OCI-LY3 (cell line): Measurements from ENCODE around the gene TFF3.

Experiments
- H2AFZ ChIP-seq: fragments of 200-600, 300-600 bp; shearing (Covaris generic); 2 replicates; pipeline ENCODE4 v1.6.0; 2014; ENCODE audit warnings: antibody characterized with exemption, low read depth, low read length
- H3K27ac ChIP-seq: fragments of 200-600, 300-600 bp; sonication (generic); 2 replicates; pipeline ENCODE4 v1.5.1; 2014; ENCODE audit warnings: mild to moderate bottlenecking, low read length, moderate library complexity, mixed read lengths
- H3K27me3 ChIP-seq: fragments of 200-600, 300-600 bp; sonication (generic); 2 replicates; pipeline ENCODE4 v1.6.1; 2014; ENCODE audit warnings: low read depth, low read length, mixed read lengths
- H3K36me3 ChIP-seq: fragments of 200-600, 300-600 bp; sonication (generic); replicated peaks from 2 replicates; pipeline ENCODE3; 2014; ENCODE audit warnings: low read depth, low read length, mixed read lengths
- H3K4me1 ChIP-seq: fragments of 300-600, 200-600 bp; sonication (generic); 2 replicates; pipeline ENCODE4 v1.6.1; 2014; ENCODE audit warnings: low read length, mixed read lengths
- H3K4me2 ChIP-seq: fragments of 200-600, 300-600 bp; sonication (generic); 2 replicates; pipeline ENCODE4 v1.6.1; 2014; ENCODE audit warnings: low read length, mixed read lengths
- H3K4me3 ChIP-seq: fragments of 300-600, 200-600 bp; sonication (generic); 2 replicates; pipeline ENCODE4 v1.5.1; 2014; ENCODE audit warnings: antibody characterized with exemption, mild to moderate bottlenecking, low read length, moderate library complexity
- H3K79me2 ChIP-seq: fragments of 300-600, 200-600 bp; shearing (Covaris generic); 2 replicates; pipeline ENCODE4 v1.6.1; 2014; ENCODE audit warnings: mild to moderate bottlenecking, low read length, mixed read lengths
- H3K9ac ChIP-seq: fragments of 300-600, 200-600 bp; shearing (Covaris generic); 2 replicates; pipeline ENCODE4 v1.6.0; 2014; ENCODE audit warnings: mild to moderate bottlenecking, low read length, moderate library complexity
- H3K9me3 ChIP-seq: fragments of 200-600, 300-600 bp; shearing (Covaris generic); 2 replicates; pipeline ENCODE4 v1.6.1; 2014; ENCODE audit warnings: low read length, mixed read lengths; ENCODE audit not compliant: insufficient read depth
- H4K20me1 ChIP-seq: fragments of 200-600, 300-600 bp; sonication (generic); 2 replicates; pipeline ENCODE4 v1.6.1; 2016; ENCODE audit warnings: low read length, mixed read lengths; ENCODE audit not compliant: insufficient read depth
- EZH2phosphoT487 ChIP-seq: fragments of 200-600 bp; shearing (Covaris generic); IDR thresholded peaks from 2 replicates; pipeline ENCODE4 v1.6.1; 2018; ENCODE audit warnings: antibody characterized with exemption, mixed run types, low read depth
- TF ChIP-seq, protein P1 (sequence below): fragments of 200-600, 300-600 bp; sonication (generic); IDR thresholded peaks from 2 replicates; pipeline ENCODE4 v1.5.1; 2014; ENCODE audit warnings: antibody characterized with exemption, low read length, low read depth

Gene TFF3

GRCh38 chr21:42343556-42343955, 28.3 kb upstream of the TFF3 start:
- Histone ChIP-seq H3K4me2 (no peak overlapping the region), H3K27me3 (no peaks in the 10 kb centered on the region), H3K36me3 (no peaks in the 10 kb centered on the region), H4K20me1 (no peaks in the 10 kb centered on the region), H3K79me2 (no peaks in the 10 kb centered on the region), H3K4me1 (peaks cover 11% of the 10 kb centered on the region), H3K27ac (no peak overlapping the region), H2AFZ (no peak overlapping the region), H3K4me3 (no peak overlapping the region), H3K9ac (no peak overlapping the region), H3K9me3 (no peaks in the 10 kb centered on the region)
- TF ChIP-seq, protein P1, sequence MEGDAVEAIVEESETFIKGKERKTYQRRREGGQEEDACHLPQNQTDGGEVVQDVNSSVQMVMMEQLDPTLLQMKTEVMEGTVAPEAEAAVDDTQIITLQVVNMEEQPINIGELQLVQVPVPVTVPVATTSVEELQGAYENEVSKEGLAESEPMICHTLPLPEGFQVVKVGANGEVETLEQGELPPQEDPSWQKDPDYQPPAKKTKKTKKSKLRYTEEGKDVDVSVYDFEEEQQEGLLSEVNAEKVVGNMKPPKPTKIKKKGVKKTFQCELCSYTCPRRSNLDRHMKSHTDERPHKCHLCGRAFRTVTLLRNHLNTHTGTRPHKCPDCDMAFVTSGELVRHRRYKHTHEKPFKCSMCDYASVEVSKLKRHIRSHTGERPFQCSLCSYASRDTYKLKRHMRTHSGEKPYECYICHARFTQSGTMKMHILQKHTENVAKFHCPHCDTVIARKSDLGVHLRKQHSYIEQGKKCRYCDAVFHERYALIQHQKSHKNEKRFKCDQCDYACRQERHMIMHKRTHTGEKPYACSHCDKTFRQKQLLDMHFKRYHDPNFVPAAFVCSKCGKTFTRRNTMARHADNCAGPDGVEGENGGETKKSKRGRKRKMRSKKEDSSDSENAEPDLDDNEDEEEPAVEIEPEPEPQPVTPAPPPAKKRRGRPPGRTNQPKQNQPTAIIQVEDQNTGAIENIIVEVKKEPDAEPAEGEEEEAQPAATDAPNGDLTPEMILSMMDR: no peak
- TF ChIP-seq EZH2phosphoT487: no peak

DNA sequence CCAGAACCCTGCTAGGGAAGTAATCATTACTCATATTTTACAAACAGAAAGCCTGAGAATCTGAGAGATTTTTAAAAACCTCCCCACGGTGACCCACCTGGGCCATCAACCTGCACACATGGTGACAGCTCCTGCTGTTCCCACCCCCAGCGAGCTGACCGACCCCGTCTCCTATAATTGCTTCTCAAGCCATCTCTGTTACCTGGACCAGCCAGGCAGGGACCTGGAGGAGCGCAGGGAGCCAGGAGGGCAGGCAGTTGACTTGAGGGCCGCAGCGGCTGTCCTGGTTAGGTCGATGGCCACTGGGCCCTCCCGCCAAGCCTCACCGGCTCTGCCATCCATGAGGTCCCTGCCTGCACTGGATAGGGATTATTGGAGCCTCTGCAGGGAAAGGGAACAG, 27.9 kb upstream of the TFF3 start:
- Histone ChIP-seq H3K9ac (no peak overlapping the region), H3K9me3 (no peaks in the 10 kb centered on the region), H3K27me3 (no peaks in the 10 kb centered on the region), H3K36me3 (no peaks in the 10 kb centered on the region), H3K27ac (no peak overlapping the region), H3K4me1 (peaks cover 16% of the 10 kb centered on the region), H2AFZ (no peak overlapping the region), H4K20me1 (no peaks in the 10 kb centered on the region), H3K4me2 (no peak overlapping the region), H3K4me3 (no peak overlapping the region), H3K79me2 (no peaks in the 10 kb centered on the region)
- TF ChIP-seq, protein P1: no peak
- TF ChIP-seq EZH2phosphoT487: no peak

- Histone ChIP-seq H3K79me2 (no peaks in the 10 kb centered on the region), H3K4me1 (peaks cover 18% of the 10 kb centered on the region), H3K36me3 (no peaks in the 10 kb centered on the region), H3K4me2 (no peak overlapping the region), H3K9ac (no peak overlapping the region), H4K20me1 (no peaks in the 10 kb centered on the region), H2AFZ (no peak overlapping the region), H3K27ac (no peak overlapping the region), H3K27me3 (peaks cover 3% of the 10 kb centered on the region; the same call in 1 of the 2 replicates), H3K4me3 (no peak overlapping the region), H3K9me3 (no peaks in the 10 kb centered on the region)
- no peak for TF ChIP-seq EZH2phosphoT487
- TF ChIP-seq, protein P1: no peak
Measured at GRCh38 chr21:42341776-42342542, 26.8 kb upstream of the TFF3 start.

- TF ChIP-seq EZH2phosphoT487: no peak
- TF ChIP-seq, protein P1: no peak
- Histone ChIP-seq H3K36me3 (no peaks in the 10 kb centered on the region), H3K9me3 (no peaks in the 10 kb centered on the region), H2AFZ (no peak overlapping the region), H3K4me1 (peaks cover 23% of the 10 kb centered on the region), H4K20me1 (no peaks in the 10 kb centered on the region), H3K79me2 (no peaks in the 10 kb centered on the region), H3K27me3 (peaks cover 17% of the 10 kb centered on the region), H3K27ac (no peak overlapping the region), H3K4me2 (no peak overlapping the region), H3K4me3 (no peak overlapping the region), H3K9ac (no peak overlapping the region)
Measured at GRCh38 chr21:42340187-42341050, 25.2 kb upstream of the TFF3 start.
